PC-3 (cell line): Measurements from ENCODE around the gene IL20RA. TPM values are rescaled to one million over a fixed set of nuclear protein-coding genes. Genes with fewer than 3 reads are reported as not detected.

Experiments
- ATAC-seq: fragments of 200-7000 bp; cut with Tn5 transposase; 2 replicates; pipeline ENCODE4 v1.9.1; 2020; ENCODE audit warnings: mild to moderate bottlenecking, moderate library complexity
- BruUV-seq: library from RNA; stranded (reverse); fragments of 400-500 nt; replicated peaks from 2 replicates; lab custom pipeline; 2021; lab: Mats Ljungman, UMichigan
- CTCF ChIA-PET: fragments of 300-600 bp; sonication (Branson Sonifier 250); formaldehyde crosslinking; loops from one replicate; lab custom pipeline; 2022; ENCODE audit warnings: antibody characterized with exemption; lab: Charles Lee
- POLR2A ChIA-PET: fragments of 300-600 bp; sonication (Branson Sonifier 250); formaldehyde crosslinking; loops from one replicate; lab custom pipeline; 2022; ENCODE audit warnings: antibody characterized with exemption; ENCODE audit not compliant: unreplicated experiment; lab: Charles Lee
- DNase-seq: peaks from one replicate; pipeline ENCODE4 v3.0.0-alpha.2; 2015
- H2AFZ ChIP-seq: fragments of 300-600 bp; sonication (generic); 2 replicates; pipeline ENCODE4 v1.6.0; 2016; ENCODE audit warnings: antibody characterized with exemption, low read length
- H3F3A ChIP-seq: fragments of 300-600 bp; sonication (generic); one replicate; pipeline ENCODE4 v1.6.0; 2017; ENCODE audit warnings: antibody characterized with exemption, low read length, control low read depth, mild to moderate bottlenecking; ENCODE audit not compliant: unreplicated experiment
- H3K27ac ChIP-seq: fragments of 300-600 bp; sonication (generic); 2 replicates; pipeline ENCODE4 v1.5.1; 2016; ENCODE audit warnings: mild to moderate bottlenecking, low read length
- H3K27me3 ChIP-seq: fragments of 300-600 bp; sonication (generic); 2 replicates; pipeline ENCODE4 v1.6.1; 2016; ENCODE audit warnings: low read length, mixed read lengths
- H3K36me3 ChIP-seq: fragments of 300-600 bp; sonication (generic); 2 replicates; pipeline ENCODE4 v1.6.1; 2016; ENCODE audit warnings: low read depth, mixed run types, low read length, mixed read lengths
- H3K4me1 ChIP-seq: fragments of 300-600 bp; sonication (generic); 2 replicates; pipeline ENCODE4 v1.5.1; 2016; ENCODE audit warnings: low read length; ENCODE audit not compliant: insufficient read depth
- H3K4me2 ChIP-seq: fragments of 300-600 bp; sonication (generic); 2 replicates; pipeline ENCODE4 v1.6.0; 2016; ENCODE audit warnings: low read length
- H3K4me3 ChIP-seq: fragments of 300-600 bp; sonication (generic); 2 replicates; pipeline ENCODE4 v1.5.1; 2016; ENCODE audit warnings: mild to moderate bottlenecking, low read length, mixed read lengths
- H3K79me2 ChIP-seq: fragments of 300-600 bp; sonication (generic); 2 replicates; pipeline ENCODE4 v1.6.1; 2017; ENCODE audit warnings: low read length, mixed read lengths
- H3K9ac ChIP-seq: fragments of 300-600 bp; sonication (generic); 2 replicates; pipeline ENCODE4 v1.6.0; 2016; ENCODE audit warnings: mild to moderate bottlenecking, low read length
- H3K9me2 ChIP-seq: fragments of 300-600 bp; sonication (generic); replicated peaks from 2 replicates; pipeline ENCODE4 v1.6.1; 2016; ENCODE audit warnings: mixed run types, low read length, mixed read lengths
- H3K9me3 ChIP-seq: fragments of 300-600 bp; sonication (generic); 2 replicates; pipeline ENCODE4 v1.6.1; 2016; ENCODE audit warnings: low read length, mixed read lengths
- H4K20me1 ChIP-seq: fragments of 300-600 bp; sonication (generic); 2 replicates; pipeline ENCODE4 v1.6.1; 2016; ENCODE audit warnings: low read length, mixed read lengths
- EZH2 ChIP-seq: fragments of 300-600 bp; sonication (generic); IDR thresholded peaks from one replicate; pipeline ENCODE4 v1.6.1; 2017; ENCODE audit warnings: antibody characterized with exemption, mild to moderate bottlenecking, low read length; ENCODE audit not compliant: unreplicated experiment
- EZH2phosphoT487 ChIP-seq: fragments of 300-600 bp; sonication (generic); IDR thresholded peaks from 2 replicates; pipeline ENCODE4 v1.6.1; 2018; ENCODE audit warnings: mild to moderate bottlenecking, antibody characterized with exemption, low read length, borderline replicate concordance
- intact Hi-C: fragments of 100-400 bp; cut with micrococcal nuclease; formaldehyde crosslinking; loops from 2 replicates; pipeline ENCODE4 v1.9.0; 2023
- total RNA-seq: library from RNA; depleted of rRNA; stranded (reverse); fragments of >200 nt; gene quantifications from 2 replicates; pipeline ENCODE4 v1.2.3, GENCODE V29; 2014
- TF ChIP-seq, protein P1 (sequence below): fragments of 300-600 bp; sonication (generic); conservative IDR thresholded peaks from 2 replicates; pipeline ENCODE4 v1.5.1; 2017; ENCODE audit warnings: antibody characterized with exemption, low read depth, mild to moderate bottlenecking, low read length

The IL20RA gene
- total RNA-seq, 1 experiment from 2014 or later, result 6.0 TPM

GRCh38 chr6:137006056-137006455 is 38.7 kb downstream of the IL20RA start:
- no TSS peak for BruUV-seq
- Histone ChIP-seq H4K20me1 (no peaks in the 10 kb centered on the region), H3K4me2 (no peak overlapping the region), H3K79me2 (no peaks in the 10 kb centered on the region), H3F3A (no peaks in the 10 kb centered on the region), H3K9me3 (no peaks in the 10 kb centered on the region), H3K36me3 (no peaks in the 10 kb centered on the region), H3K9me2 (no peaks in the 10 kb centered on the region), H3K4me1 (peaks cover 23% of the 10 kb centered on the region), H2AFZ (no peak overlapping the region), H3K9ac (no peak overlapping the region), H3K4me3 (no peak overlapping the region), H3K27me3 (no peaks in the 10 kb centered on the region), H3K27ac (no peak overlapping the region)
- TF ChIP-seq, protein P1, sequence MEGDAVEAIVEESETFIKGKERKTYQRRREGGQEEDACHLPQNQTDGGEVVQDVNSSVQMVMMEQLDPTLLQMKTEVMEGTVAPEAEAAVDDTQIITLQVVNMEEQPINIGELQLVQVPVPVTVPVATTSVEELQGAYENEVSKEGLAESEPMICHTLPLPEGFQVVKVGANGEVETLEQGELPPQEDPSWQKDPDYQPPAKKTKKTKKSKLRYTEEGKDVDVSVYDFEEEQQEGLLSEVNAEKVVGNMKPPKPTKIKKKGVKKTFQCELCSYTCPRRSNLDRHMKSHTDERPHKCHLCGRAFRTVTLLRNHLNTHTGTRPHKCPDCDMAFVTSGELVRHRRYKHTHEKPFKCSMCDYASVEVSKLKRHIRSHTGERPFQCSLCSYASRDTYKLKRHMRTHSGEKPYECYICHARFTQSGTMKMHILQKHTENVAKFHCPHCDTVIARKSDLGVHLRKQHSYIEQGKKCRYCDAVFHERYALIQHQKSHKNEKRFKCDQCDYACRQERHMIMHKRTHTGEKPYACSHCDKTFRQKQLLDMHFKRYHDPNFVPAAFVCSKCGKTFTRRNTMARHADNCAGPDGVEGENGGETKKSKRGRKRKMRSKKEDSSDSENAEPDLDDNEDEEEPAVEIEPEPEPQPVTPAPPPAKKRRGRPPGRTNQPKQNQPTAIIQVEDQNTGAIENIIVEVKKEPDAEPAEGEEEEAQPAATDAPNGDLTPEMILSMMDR, result no peak
- TF ChIP-seq EZH2phosphoT487 (no peak), EZH2 (no peak)
- ChIA-PET POLR2A (no interaction called here), CTCF (no interaction called here)
- intact Hi-C loops, result no loop called here
- no peak for DNase-seq
- no peak for ATAC-seq

- no peaks in the 10 kb centered on the region for H4K20me1 ChIP-seq
- no peak overlapping the region for H3K27ac ChIP-seq
- no peak overlapping the region for H3K9ac ChIP-seq
- ATAC-seq, result no peak
- no TSS peak for BruUV-seq
- H3K9me3 ChIP-seq, result no peaks in the 10 kb centered on the region
- H3K79me2 ChIP-seq, result no peaks in the 10 kb centered on the region
- CTCF ChIA-PET, result no interaction called here
- intact Hi-C loops, result no loop called here
- no peak for DNase-seq
- H3K9me2 ChIP-seq, result no peaks in the 10 kb centered on the region
- H3K4me1 ChIP-seq, result peaks cover 32% of the 10 kb centered on the region
- H3K4me3 ChIP-seq, result no peak overlapping the region
- TF ChIP-seq EZH2, result no peak
- TF ChIP-seq, protein P1, result no peak
- TF ChIP-seq EZH2phosphoT487, result no peak
- H3K4me2 ChIP-seq, result no peak overlapping the region
- H3K27me3 ChIP-seq, result no peaks in the 10 kb centered on the region
- no peak overlapping the region for H2AFZ ChIP-seq
- no peaks in the 10 kb centered on the region for H3F3A ChIP-seq
- POLR2A ChIA-PET, result no interaction called here
- H3K36me3 ChIP-seq, result no peaks in the 10 kb centered on the region
Measured at GRCh38 chr6:137005073-137005472, 39.7 kb downstream of the IL20RA start.

DNA sequence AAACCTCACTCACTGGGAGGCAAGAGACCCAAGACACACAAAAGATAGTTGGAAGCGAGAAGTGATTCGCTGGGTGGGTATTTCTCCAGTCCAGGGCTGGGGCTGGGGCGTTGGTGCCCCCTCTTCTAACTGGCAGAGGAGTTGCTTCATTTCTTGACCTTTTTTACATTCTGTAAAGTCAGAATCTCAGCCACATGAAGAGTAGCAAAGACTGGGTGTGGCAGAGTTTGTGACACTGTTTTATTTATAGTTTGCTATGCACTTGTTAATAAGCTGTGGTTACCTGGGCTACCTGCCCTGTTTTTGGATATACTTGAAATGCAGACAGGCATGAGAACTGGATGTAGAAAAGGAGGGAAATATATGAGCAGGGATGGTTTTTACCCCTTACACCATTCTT is 42.3 kb downstream of the IL20RA start:
- Histone ChIP-seq H3K79me2 (no peaks in the 10 kb centered on the region), H4K20me1 (no peaks in the 10 kb centered on the region), H3K4me1 (peaks cover 33% of the 10 kb centered on the region), H2AFZ (no peak overlapping the region), H3K9me3 (no peaks in the 10 kb centered on the region), H3K9me2 (no peaks in the 10 kb centered on the region), H3F3A (no peaks in the 10 kb centered on the region), H3K9ac (peak overlapping the region; percentile 72), H3K36me3 (no peaks in the 10 kb centered on the region), H3K27ac (peak overlapping the region; percentile 96), H3K27me3 (no peaks in the 10 kb centered on the region), H3K4me2 (peak overlapping the region; percentile 79), H3K4me3 (peak overlapping the region; percentile 10; the same call in 1 of the 2 replicates)
- BruUV-seq, result no TSS peak
- DNase-seq (peak; percentile 65), ATAC-seq (peak; percentile 52)
- no peak for TF ChIP-seq EZH2
- TF ChIP-seq EZH2phosphoT487, result no peak
- TF ChIP-seq, protein P1, result no peak
- ChIA-PET CTCF (interaction anchor here (1.4 kb wide), 1 partner anchor 11 kb away, joined by 4 read pairs; no protein-coding TSS in a partner anchor), POLR2A (no interaction called here)
- intact Hi-C loops, result loop anchor here (1.0 kb wide), 1 partner anchor 9 kb away; no protein-coding TSS in a partner anchor
